ENCODE data around the gene KRT17.

The KRT17 gene

GRCh38 chr17:41666708-41667279 lies 42.4 kb upstream of the KRT17 start:
- Histone ChIP-seq H3K4me1 (ENCODE audit: insufficient read depth, low read length) (peaks cover 26% of the 10 kb centered on the region), H3K79me2 (ENCODE audit: insufficient read depth, low read length) (no peaks in the 10 kb centered on the region), H3K27ac (ENCODE audit: low read length) (peak overlapping the region; percentile 75), H3K27me3 (ENCODE audit: insufficient read depth, low read length, poor library complexity) (peaks cover 5% of the 10 kb centered on the region), H3K36me3 (ENCODE audit: insufficient read depth, low read length) (no peaks in the 10 kb centered on the region), H3K9ac (ENCODE audit: low read depth, low read length) (peak overlapping the region; percentile 54), H2AFZ (ENCODE audit: low read depth, low read length) (peak overlapping the region; percentile 93), H3K9me3 (ENCODE audit: insufficient read depth, low read length, severe bottlenecking) (no peaks in the 10 kb centered on the region), H3K4me3 (ENCODE audit: low read depth in 1 of 2, low read length in 2 of 2) (peak overlapping the region; percentile 4 to 55; a peak in 3 of 4 replicates), H3K4me2 (ENCODE audit: insufficient read depth, low read length) (peak overlapping the region; percentile 83), H4K20me1 (ENCODE audit: insufficient read depth, low read length) (no peaks in the 10 kb centered on the region)
- ATAC-seq (ENCODE audit: insufficient read depth, low read depth): peak; percentile 71
- TF ChIP-seq EZH2 (IDR thresholded peaks at IDR 0.05; ENCODE audit: borderline replicate concordance, low read depth, low read length, severe bottlenecking) (no peak), CTCF (IDR thresholded peaks at IDR 0.05; ENCODE audit: borderline replicate concordance, extremely low read depth, low read length, poor library complexity, severe bottlenecking) (peak; percentile 98)
- peak; percentile 86 for DNase-seq

- peak; percentile 67 for DNase-seq
- peak overlapping the region; percentile 75 for H3K27ac ChIP-seq (ENCODE audit: low read length)
Observed at GRCh38 chr17:41666237-41666641, 41.9 kb upstream of the KRT17 start.

GRCh38 chr17:41665566-41666236 lies 41.3 kb upstream of the KRT17 start:
- peak overlapping the region; percentile 83 for H3K4me2 ChIP-seq (ENCODE audit: insufficient read depth, low read length)
- peak overlapping the region; percentile 93 for H2AFZ ChIP-seq (ENCODE audit: low read depth, low read length)
- H3K36me3 ChIP-seq (ENCODE audit: insufficient read depth, low read length): no peaks in the 10 kb centered on the region
- H3K27me3 ChIP-seq (ENCODE audit: insufficient read depth, low read length, poor library complexity): peaks cover 5% of the 10 kb centered on the region
- peak; percentile 89 for ATAC-seq (ENCODE audit: insufficient read depth, low read depth)
- no peaks in the 10 kb centered on the region for H4K20me1 ChIP-seq (ENCODE audit: insufficient read depth, low read length)
- TF ChIP-seq CTCF (IDR thresholded peaks at IDR 0.05; ENCODE audit: borderline replicate concordance, extremely low read depth, low read length, poor library complexity, severe bottlenecking) (peak; percentile 94), EZH2 (IDR thresholded peaks at IDR 0.05; ENCODE audit: borderline replicate concordance, low read depth, low read length, severe bottlenecking) (no peak)
- peak overlapping the region; percentile 5 to 55; a peak in 3 of 4 replicates for H3K4me3 ChIP-seq (ENCODE audit: low read depth in 1 of 2, low read length in 2 of 2)
- peak; percentile 87 for DNase-seq
- no peaks in the 10 kb centered on the region for H3K9me3 ChIP-seq (ENCODE audit: insufficient read depth, low read length, severe bottlenecking)
- H3K79me2 ChIP-seq (ENCODE audit: insufficient read depth, low read length): no peaks in the 10 kb centered on the region
- H3K9ac ChIP-seq (ENCODE audit: low read depth, low read length): peak overlapping the region; percentile 54
- H3K27ac ChIP-seq (ENCODE audit: low read length): peak overlapping the region; percentile 75
- H3K4me1 ChIP-seq (ENCODE audit: insufficient read depth, low read length): peaks cover 26% of the 10 kb centered on the region

More at GRCh38 chr17:41666237-41666641, 41.9 kb upstream of the KRT17 start:
- H3K9me3 ChIP-seq (ENCODE audit: insufficient read depth, low read length, severe bottlenecking): no peaks in the 10 kb centered on the region
- H3K9ac ChIP-seq (ENCODE audit: low read depth, low read length): peak overlapping the region; percentile 54
- TF ChIP-seq EZH2 (IDR thresholded peaks at IDR 0.05; ENCODE audit: borderline replicate concordance, low read depth, low read length, severe bottlenecking): no peak
- no peak for TF ChIP-seq CTCF (IDR thresholded peaks at IDR 0.05; ENCODE audit: borderline replicate concordance, extremely low read depth, low read length, poor library complexity, severe bottlenecking)
- H2AFZ ChIP-seq (ENCODE audit: low read depth, low read length): peak overlapping the region; percentile 93
- peaks cover 26% of the 10 kb centered on the region for H3K4me1 ChIP-seq (ENCODE audit: insufficient read depth, low read length)
- H3K4me3 ChIP-seq (ENCODE audit: low read depth in 1 of 2, low read length in 2 of 2): peak overlapping the region; percentile 4 to 55; a peak in 3 of 4 replicates
- H3K4me2 ChIP-seq (ENCODE audit: insufficient read depth, low read length): peak overlapping the region; percentile 83
- ATAC-seq (ENCODE audit: insufficient read depth, low read depth): peak; percentile 40
- H4K20me1 ChIP-seq (ENCODE audit: insufficient read depth, low read length): no peaks in the 10 kb centered on the region
- H3K79me2 ChIP-seq (ENCODE audit: insufficient read depth, low read length): no peaks in the 10 kb centered on the region
- peaks cover 5% of the 10 kb centered on the region for H3K27me3 ChIP-seq (ENCODE audit: insufficient read depth, low read length, poor library complexity)
- no peaks in the 10 kb centered on the region for H3K36me3 ChIP-seq (ENCODE audit: insufficient read depth, low read length)
